HepG2 (cell line): ENCODE data around the gene PRKCE. TPM values are rescaled to one million over a fixed set of nuclear protein-coding genes. Genes with fewer than 3 reads are reported as not detected.
A peak's percentile ranks its signal among the peaks of the same experiment; 100 is the strongest.

Experiments
- ARHGAP35 ChIP-seq: sonication (generic); formaldehyde crosslinking; IDR thresholded peaks from 2 replicates; pipeline ENCODE4 v1.9.0; 2022; ENCODE audit warnings: mild to moderate bottlenecking, inconsistent platforms, moderate library complexity, missing genetic modification reagents, borderline replicate concordance
- DMAP1 ChIP-seq: IDR thresholded peaks from 2 replicates; pipeline ENCODE4 v1.6.1; 2016
- ERF ChIP-seq: IDR thresholded peaks from 2 replicates; pipeline ENCODE4 v1.6.1; 2018; ENCODE audit warnings: missing biosample characterization, missing genetic modification reagents
- HDAC2 ChIP-seq: sonication (generic); formaldehyde crosslinking; IDR thresholded peaks from 2 replicates; pipeline ENCODE4 v1.4.0; 2020; ENCODE audit warnings: missing genetic modification reagents
- HOXA5 ChIP-seq: sonication (generic); formaldehyde crosslinking; IDR thresholded peaks from 2 replicates; pipeline ENCODE4 v1.4.0; 2020; ENCODE audit warnings: missing genetic modification reagents
- KAT8 ChIP-seq: IDR thresholded peaks from 2 replicates; pipeline ENCODE4 v1.6.1; 2016; ENCODE audit warnings: missing genetic modification reagents, missing compliant biosample characterization
- KLF6 ChIP-seq: IDR thresholded peaks from 2 replicates; pipeline ENCODE4 v1.8.0; 2016; ENCODE audit warnings: missing biosample characterization, missing genetic modification reagents
- NFYC ChIP-seq: IDR thresholded peaks from 2 replicates; pipeline ENCODE4 v1.6.1; 2016; ENCODE audit warnings: missing genetic modification reagents, missing compliant biosample characterization
- ONECUT2 ChIP-seq: sonication (generic); formaldehyde crosslinking; IDR thresholded peaks from 2 replicates; pipeline ENCODE4 v1.4.0; 2020; ENCODE audit warnings: missing genetic modification reagents
- PAWR ChIP-seq: sonication (generic); formaldehyde crosslinking; IDR thresholded peaks from 2 replicates; pipeline ENCODE4 v1.4.0; 2020; ENCODE audit warnings: missing genetic modification reagents, mild to moderate bottlenecking, borderline replicate concordance
- RBFOX2 ChIP-seq: fragments of 200-400 bp; formaldehyde crosslinking; IDR thresholded peaks from 2 replicates; pipeline ENCODE4 v1.6.1; 2017; ENCODE audit warnings: low read depth, mild to moderate bottlenecking, low read length
- RBM39 ChIP-seq: fragments of 200-400 bp; formaldehyde crosslinking; IDR thresholded peaks from one replicate; pipeline ENCODE4 v1.6.1; 2018; ENCODE audit warnings: antibody characterized with exemption, mild to moderate bottlenecking, low read depth, low read length; ENCODE audit not compliant: poor library complexity, severe bottlenecking
- SP140L ChIP-seq: sonication (generic); formaldehyde crosslinking; IDR thresholded peaks from 2 replicates; pipeline ENCODE4 v1.4.0; 2020; ENCODE audit warnings: missing genetic modification reagents, borderline replicate concordance
- SRF ChIP-seq: IDR thresholded peaks from 2 replicates; pipeline ENCODE4 v1.6.1; 2011; ENCODE audit warnings: mild to moderate bottlenecking, low read depth, low read length, moderate library complexity
- SRSF1 ChIP-seq: fragments of 200-400 bp; formaldehyde crosslinking; optimal IDR thresholded peaks from 2 replicates; pipeline ENCODE3; 2017; ENCODE audit warnings: mild to moderate bottlenecking, low read depth, low read length, moderate library complexity
- ZNF12 ChIP-seq: sonication (generic); formaldehyde crosslinking; IDR thresholded peaks from 2 replicates; pipeline ENCODE4 v1.5.0; 2020; ENCODE audit warnings: missing genetic modification reagents
- ZNF256 ChIP-seq: sonication (generic); formaldehyde crosslinking; conservative IDR thresholded peaks from 2 replicates; pipeline ENCODE4 v1.4.0; 2020; ENCODE audit warnings: missing genetic modification reagents
- ZNF367 ChIP-seq: sonication (generic); formaldehyde crosslinking; IDR thresholded peaks from 2 replicates; pipeline ENCODE4 v1.4.0; 2020; ENCODE audit warnings: missing genetic modification reagents, borderline replicate concordance
- ZNF484 ChIP-seq: sonication (generic); formaldehyde crosslinking; IDR thresholded peaks from 2 replicates; pipeline ENCODE4 v1.5.1; 2020; ENCODE audit warnings: mild to moderate bottlenecking, low read depth, missing genetic modification reagents, borderline replicate concordance
- ZNF510 ChIP-seq: sonication (generic); formaldehyde crosslinking; IDR thresholded peaks from 2 replicates; pipeline ENCODE4 v1.4.0; 2020; ENCODE audit warnings: low read depth, mild to moderate bottlenecking, missing genetic modification reagents
- ZNF792 ChIP-seq: IDR thresholded peaks from 2 replicates; pipeline ENCODE4 v1.6.1; 2016
- polyA plus RNA-seq, 8 experiments: library from polyadenylated mRNA; depleted of rRNA in 3 of 8; stranded (reverse) in 7 of 8; unstranded in 1 of 8; fragments of >200 nt; fragmentation: Illumina TruSeq in 4 of 8; extraction: Trizol in 4 of 8; gene quantifications; 2 replicates each; pipeline versions ENCODE4 v1.2.1 to v1.2.3, GENCODE V29; 2011 to 2016; ENCODE audit warnings: low read depth in 4 of 8, missing spikeins in 1 of 8, mixed read lengths in 1 of 8; ENCODE audit not compliant: insufficient read depth in 1 of 8
- total RNA-seq, 5 experiments: library from RNA; depleted of rRNA; stranded (reverse); fragments of >200 nt; fragmentation: Illumina TruSeq; extraction: Trizol; gene quantifications; 2 replicates each; pipeline ENCODE4 v1.2.3, GENCODE V29; 2016; ENCODE audit warnings: low read depth in 1 of 5
- TF ChIP-seq, protein P1 (sequence below): sonication (generic); formaldehyde crosslinking; IDR thresholded peaks from 2 replicates; pipeline ENCODE4 v1.4.0; 2020; ENCODE audit warnings: missing genetic modification reagents
- TF ChIP-seq, protein P2 (sequence below): sonication (generic); formaldehyde crosslinking; IDR thresholded peaks from 2 replicates; pipeline ENCODE4 v1.5.0; 2020; ENCODE audit warnings: missing genetic modification reagents
- TF ChIP-seq, protein P3 (sequence below), 2 experiments: fragments of 450-650 bp in 1 of 2; sonication (generic) in 1 of 2; formaldehyde crosslinking; IDR thresholded peaks; 2 replicates each; pipeline versions ENCODE4 v1.5.0 to v1.8.0; 2020 to 2022; ENCODE audit warnings: mild to moderate bottlenecking in 1 of 2, missing genetic modification reagents in 1 of 2
- TF ChIP-seq, protein P4 (sequence below): sonication (generic); formaldehyde crosslinking; IDR thresholded peaks from 2 replicates; pipeline ENCODE4 v1.4.0; 2020; ENCODE audit warnings: missing genetic modification reagents, low read depth, mild to moderate bottlenecking, borderline replicate concordance

Gene PRKCE
- total and polyA plus RNA-seq, 2 of the 13 experiments (the other 11 are each of a cell fraction or from before 2014, with no cell fraction given), result 1.0 to 3.9 TPM

DNA sequence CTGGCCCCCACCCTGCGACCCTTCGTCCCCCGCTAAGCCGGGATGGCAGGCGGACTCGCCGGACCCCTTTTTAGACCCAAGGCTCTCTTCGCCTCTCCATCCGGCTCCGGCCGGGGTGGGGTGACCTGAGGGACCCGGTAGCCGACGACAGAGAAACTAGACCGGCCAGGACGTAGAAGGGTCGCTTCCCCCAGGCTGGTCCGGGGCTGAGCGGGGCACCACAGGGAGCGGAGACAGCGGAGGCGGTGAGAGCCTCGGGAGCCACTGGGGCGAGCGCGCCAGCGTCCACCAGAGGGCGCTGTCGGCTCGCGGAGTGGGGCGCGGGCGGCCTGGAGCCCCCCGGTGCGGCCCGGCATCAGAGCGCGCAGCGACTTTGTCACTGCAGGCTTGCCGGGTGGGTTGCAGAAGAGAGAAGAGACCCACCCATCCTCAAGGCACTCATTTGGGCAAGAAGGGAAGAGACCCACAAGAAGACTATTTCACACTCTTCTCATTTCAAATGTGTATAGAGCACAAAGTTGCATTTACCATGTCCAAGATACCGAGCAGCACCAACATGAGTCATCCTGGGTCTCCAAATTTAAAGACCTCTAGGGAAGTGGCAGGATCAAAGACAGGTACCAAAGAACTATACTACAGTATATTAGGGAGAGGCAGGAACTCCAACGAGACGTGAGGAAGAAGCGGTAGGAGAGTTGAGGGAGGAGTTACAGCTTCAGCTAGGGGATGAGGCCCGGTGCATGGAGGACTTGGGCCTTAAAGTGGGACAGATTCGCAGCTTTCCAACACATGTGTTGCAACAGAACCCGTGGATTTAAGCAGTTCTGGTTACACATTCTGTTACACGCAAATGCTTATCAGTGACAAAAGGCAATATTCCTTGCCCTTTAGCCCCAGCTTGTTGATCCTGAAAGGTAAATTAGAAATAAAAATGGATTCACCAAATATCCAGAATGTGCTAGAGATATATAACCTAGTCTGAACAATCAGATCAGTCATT, 7.6 kb upstream of the PRKCE start (continued):
- TF ChIP-seq RBM39 (no peak), HDAC2 (peak; percentile 51; the same call in 1 of the 2 replicates), NFYC (CRISPR knock-in tag) (no peak), ZNF792 (CRISPR knock-in tag) (no peak), ZNF484 (CRISPR knock-in tag) (no peak), SRF (no peak), KLF6 (CRISPR knock-in tag) (no peak), ERF (CRISPR knock-in tag) (peak; percentile 85), ARHGAP35 (CRISPR knock-in tag) (no peak; the same call in 1 of the 2 replicates), RBFOX2 (no peak), ZNF367 (CRISPR knock-in tag) (no peak), ZNF510 (CRISPR knock-in tag) (0 out of 2 replicates have a peak, but pooled peaks have one; percentile 40), ZNF12 (no peak), HOXA5 (CRISPR knock-in tag) (no peak), PAWR (CRISPR knock-in tag) (no peak), ONECUT2 (CRISPR knock-in tag) (no peak), DMAP1 (no peak), KAT8 (CRISPR knock-in tag) (peak; percentile 45), ZNF256 (CRISPR knock-in tag) (no peak), SP140L (CRISPR knock-in tag) (no peak), SRSF1 (peak; percentile 37)
- TF ChIP-seq, protein P1, sequence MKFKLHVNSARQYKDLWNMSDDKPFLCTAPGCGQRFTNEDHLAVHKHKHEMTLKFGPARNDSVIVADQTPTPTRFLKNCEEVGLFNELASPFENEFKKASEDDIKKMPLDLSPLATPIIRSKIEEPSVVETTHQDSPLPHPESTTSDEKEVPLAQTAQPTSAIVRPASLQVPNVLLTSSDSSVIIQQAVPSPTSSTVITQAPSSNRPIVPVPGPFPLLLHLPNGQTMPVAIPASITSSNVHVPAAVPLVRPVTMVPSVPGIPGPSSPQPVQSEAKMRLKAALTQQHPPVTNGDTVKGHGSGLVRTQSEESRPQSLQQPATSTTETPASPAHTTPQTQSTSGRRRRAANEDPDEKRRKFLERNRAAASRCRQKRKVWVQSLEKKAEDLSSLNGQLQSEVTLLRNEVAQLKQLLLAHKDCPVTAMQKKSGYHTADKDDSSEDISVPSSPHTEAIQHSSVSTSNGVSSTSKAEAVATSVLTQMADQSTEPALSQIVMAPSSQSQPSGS (CRISPR knock-in tag), result no peak
- TF ChIP-seq, protein P2, sequence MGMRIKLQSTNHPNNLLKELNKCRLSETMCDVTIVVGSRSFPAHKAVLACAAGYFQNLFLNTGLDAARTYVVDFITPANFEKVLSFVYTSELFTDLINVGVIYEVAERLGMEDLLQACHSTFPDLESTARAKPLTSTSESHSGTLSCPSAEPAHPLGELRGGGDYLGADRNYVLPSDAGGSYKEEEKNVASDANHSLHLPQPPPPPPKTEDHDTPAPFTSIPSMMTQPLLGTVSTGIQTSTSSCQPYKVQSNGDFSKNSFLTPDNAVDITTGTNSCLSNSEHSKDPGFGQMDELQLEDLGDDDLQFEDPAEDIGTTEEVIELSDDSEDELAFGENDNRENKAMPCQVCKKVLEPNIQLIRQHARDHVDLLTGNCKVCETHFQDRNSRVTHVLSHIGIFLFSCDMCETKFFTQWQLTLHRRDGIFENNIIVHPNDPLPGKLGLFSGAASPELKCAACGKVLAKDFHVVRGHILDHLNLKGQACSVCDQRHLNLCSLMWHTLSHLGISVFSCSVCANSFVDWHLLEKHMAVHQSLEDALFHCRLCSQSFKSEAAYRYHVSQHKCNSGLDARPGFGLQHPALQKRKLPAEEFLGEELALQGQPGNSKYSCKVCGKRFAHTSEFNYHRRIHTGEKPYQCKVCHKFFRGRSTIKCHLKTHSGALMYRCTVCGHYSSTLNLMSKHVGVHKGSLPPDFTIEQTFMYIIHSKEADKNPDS (CRISPR knock-in tag), result peak; percentile 58; the same call in 1 of the 2 replicates
- TF ChIP-seq, protein P3, sequence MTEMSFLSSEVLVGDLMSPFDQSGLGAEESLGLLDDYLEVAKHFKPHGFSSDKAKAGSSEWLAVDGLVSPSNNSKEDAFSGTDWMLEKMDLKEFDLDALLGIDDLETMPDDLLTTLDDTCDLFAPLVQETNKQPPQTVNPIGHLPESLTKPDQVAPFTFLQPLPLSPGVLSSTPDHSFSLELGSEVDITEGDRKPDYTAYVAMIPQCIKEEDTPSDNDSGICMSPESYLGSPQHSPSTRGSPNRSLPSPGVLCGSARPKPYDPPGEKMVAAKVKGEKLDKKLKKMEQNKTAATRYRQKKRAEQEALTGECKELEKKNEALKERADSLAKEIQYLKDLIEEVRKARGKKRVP (CRISPR knock-in tag; IDR thresholded peaks at IDR 0.05), result no peak
- TF ChIP-seq, protein P4, sequence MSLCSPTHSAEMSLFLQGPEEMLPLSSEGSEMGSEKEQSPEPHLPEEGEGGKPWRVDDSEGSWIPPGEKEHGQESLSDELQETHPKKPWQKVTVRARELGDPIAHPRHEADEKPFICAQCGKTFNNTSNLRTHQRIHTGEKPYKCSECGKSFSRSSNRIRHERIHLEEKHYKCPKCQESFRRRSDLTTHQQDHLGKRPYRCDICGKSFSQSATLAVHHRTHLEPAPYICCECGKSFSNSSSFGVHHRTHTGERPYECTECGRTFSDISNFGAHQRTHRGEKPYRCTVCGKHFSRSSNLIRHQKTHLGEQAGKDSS, result peak; percentile 79; the same call in 1 of the 2 replicates
